Esophagus mucosa (tissue), 1 donor: ENCODE measurements around the gene ALKBH3. TPM values are rescaled to one million over a fixed set of nuclear protein-coding genes. Genes with fewer than 3 reads are reported as not detected.

Experiments used
- ATAC-seq: fragments of 200-7000 bp; cut with Tn5 transposase; one replicate; pipeline ENCODE4 v1.9.1; 2020
- total RNA-seq: library from RNA; stranded (reverse); gene quantifications from one replicate; pipeline ENCODE4 v1.2.4, GENCODE V29; 2023
- donor health status: DM: yes; HTN: yes; CAD: no.

The ALKBH3 gene
- total RNA-seq, 1 donor from 2014 or later = 31.9 TPM

DNA sequence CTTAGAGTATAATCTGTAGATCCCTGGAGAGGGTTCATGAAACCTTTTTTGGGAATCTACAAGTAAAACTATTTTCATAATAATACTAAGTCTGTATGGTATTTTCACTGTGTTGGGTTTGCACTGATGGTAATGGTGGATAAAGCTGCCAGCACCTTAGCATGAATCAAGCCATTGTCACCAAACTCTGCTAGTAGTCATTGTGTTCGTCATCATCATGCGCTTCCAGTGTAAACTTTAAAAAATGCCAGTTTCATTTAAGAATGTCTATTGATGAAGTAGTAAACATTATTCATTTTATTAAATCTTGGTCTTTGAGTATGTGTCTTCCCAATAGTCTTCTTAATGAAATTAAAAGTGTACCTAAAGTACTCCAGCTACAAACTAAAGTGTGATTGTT lies 15.0 kb downstream of the ALKBH3 start:
- ATAC-seq = no peak

DNA sequence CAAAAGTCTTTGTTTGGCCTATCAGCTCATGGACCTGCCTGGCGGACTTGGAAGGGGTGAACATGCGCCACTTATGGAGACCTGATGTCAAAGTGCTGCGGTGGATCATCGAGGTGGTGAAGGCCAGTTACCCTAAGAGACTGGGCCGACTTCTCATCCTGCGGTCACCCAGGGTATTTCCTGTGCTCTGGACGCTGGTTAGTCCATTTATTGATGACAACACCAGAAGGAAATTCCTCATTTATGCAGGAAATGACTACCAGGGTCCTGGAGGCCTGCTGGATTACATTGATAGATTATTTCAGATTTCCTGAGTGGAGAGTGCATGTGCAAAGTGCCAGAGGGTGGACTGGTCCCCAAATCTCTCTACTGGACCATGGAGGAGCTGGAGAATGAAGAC lies 17.9 kb downstream of the ALKBH3 start:
- ATAC-seq = no peak

DNA sequence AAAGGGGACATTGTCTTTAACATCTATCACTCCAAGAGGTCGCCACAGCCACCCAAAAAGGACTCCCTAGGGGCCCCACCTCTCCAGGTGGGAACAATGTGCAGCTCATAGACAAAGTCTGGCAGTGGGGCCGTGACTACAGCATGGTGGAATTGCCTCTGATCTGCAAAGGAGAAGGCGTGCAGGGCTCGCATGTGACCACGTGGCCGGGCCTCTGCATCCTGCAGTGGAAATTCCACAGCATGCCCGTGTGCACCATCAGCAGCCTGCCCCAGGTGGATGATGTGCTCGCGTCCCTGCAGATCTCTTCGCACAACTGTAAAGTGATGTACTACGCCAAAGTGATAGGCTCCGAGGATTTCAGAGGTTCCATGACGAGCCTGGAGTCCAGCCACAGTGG lies 18.5 kb downstream of the ALKBH3 start:
- no peak for ATAC-seq

DNA sequence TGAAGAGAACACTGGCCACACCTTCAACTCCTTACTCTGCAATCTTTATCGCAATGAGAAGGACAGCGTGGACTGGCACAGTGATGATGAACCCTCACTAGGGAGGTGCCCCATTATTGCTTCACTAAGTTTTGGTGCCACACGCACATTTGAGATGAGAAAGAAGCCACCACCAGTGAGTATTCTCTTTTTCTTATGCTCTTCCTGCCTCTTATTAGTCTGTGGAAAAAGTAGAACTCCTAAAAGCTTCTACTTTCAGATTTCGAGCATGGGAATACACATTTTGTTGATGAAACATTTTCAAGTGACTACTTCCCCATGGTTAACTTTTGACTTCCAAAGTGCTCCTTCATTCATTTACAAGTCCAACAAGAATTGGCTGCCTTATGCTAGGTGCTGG lies 20.9 kb downstream of the ALKBH3 start:
- ATAC-seq = no peak

DNA sequence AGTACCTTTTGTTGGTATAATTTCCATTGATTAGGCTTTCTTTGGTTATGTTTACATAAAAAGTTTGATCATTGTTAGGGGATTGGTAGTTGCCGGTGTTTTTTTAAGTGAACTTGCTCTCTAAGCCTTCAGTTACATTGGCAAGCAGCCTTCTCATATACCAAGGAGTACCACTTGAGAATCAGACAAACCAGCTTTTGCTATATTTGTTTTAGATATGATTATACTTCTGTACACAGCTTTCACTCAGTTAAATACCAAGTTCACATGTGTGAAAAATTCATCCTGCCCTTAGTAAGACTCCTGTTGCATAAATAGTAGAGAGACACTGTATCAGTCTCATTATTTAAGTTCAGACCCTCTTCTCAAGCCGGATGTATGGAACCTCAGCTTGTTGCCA lies 22.4 kb downstream of the ALKBH3 start:
- no peak for ATAC-seq

DNA sequence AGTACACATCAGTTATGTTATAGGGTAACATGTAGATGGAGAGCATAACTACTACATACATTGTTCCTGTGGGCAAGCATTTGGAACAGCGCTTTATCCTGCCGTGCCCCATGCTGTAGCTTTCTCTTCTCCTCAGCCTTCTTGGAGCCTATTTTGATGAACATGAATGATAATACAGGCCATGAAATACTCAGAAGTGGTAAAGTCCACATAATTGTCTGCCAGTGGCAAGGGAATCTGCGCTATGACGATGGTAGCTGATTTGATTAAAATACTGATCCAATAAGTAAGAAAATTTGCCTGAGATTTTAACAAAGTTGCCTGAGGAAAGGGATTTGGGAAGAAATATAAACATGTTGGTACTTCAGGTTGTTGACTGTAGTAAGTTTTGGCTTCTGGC lies 23.3 kb downstream of the ALKBH3 start:
- no peak for ATAC-seq

DNA sequence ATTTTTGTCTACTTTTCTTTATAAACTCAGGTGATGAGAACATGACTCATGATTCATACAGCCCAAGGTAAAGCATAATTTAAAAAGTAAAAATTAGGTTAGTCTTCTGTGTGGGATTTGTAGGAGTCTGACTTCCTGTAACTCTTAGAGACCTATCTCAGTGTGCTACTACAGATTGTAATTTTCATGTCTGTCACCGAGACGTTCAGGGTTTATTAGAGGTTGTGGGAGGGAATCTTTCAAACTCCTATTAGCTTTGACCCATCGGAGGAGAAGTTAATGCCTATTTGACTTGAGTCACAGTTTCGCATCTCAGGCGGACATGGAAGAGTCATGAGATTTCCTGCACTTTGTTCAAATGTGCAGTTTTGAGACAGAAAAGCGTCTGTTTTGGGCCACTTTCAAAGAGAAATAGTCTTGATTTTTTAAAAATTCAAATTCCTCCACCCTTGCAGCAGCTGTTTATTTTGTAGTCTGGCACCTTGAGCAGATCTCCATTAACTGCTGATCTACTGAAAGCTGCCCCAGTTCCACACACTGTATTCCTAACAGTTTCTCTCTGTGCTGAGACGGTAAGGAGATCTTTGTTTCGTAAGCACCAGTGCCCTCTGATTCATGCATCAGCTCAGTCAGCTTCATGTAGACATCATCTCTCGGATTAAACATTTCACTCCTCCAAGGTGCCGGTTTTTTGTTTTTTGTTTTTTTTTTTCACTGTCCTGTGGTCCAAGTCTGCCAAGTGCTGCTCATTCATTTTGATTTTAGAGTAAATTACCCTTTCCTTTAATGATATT lies 24.3 kb downstream of the ALKBH3 start:
- peak; percentile 74 for ATAC-seq

DNA sequence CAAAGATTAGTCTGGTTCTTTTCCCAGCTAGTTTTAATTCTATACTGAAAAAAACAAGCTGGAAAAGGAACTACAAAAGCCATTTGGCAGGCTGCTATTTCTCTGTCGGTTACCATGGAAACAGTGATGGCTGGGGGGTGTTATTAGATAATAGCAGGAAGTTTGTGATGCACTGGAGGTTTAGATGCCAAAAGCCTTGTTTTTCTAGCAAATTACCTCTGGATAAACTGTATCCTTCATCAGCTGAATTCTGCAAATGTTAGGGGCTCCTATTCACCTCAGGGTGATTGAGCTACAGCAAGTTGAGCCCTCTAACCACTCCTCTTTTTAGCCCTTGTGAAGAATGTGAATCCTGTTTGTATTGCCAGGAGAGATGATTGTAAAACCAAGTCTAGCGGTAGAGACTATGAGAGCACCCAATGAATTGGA lies 25.2 kb downstream of the ALKBH3 start:
- ATAC-seq = no peak

DNA sequence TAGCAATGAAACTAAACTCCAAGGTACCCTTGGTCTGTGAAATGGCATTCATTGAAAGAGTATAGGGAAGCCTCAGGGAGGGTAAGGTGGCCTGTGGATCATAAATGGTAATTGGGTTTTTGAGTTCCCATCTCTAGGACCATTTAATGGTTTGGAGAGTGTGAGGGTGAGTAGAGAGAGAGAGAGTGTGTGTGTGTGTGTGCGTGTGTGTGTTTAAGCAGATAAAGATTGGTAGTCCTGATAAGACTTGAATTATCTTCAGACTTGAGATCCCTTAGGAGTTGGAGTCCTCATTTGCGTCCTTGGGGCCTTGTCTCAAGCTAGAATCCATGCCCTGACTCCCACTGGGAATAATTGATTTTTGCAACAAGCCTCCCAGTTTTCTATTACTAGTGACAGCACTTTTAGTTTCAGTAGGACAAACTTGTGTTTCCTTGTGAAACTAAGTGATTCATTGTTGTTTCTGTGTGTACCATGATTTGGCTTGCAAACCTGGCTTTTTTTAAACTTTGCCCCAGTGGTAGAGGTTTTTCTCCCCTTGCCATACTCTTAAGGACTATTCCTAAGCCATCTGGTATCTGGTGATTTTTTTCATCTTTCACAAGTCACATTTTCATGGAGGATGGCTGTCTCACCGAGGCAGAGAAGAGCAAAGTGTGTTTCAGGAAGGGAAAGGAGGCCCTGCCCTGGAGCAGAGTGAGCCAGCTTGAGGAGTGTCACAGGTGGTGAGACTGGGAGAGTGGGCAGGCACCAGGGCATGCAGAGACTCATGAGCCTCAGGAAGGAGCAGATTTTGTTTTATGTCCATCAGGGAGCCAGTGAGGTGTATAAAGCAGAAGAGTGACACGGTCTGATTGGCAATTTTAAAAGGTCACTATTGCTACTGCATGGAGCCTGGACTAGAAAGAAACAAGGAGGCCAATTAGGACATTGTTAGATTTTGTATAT lies 26.7 kb downstream of the ALKBH3 start:
- peak; percentile 81 for ATAC-seq

DNA sequence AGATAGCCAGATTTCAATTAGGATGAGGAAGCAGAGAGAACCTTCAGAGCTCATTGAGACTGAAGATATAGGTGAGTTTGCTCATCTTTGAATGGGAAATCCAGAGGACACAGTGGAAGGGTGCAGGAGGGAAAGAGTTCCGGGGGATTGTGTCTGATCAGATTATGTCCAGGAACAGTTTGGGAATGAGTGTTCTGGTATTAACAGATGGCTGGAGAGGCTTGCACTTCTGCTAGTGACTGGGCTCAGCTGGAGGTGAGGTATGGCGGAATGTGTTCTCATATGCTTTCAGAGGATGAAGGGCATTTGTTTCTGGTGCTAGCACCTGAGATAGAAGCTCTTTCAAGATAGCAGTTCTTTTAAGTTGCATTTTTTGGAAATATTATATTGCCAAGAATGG lies 27.6 kb downstream of the ALKBH3 start:
- no peak for ATAC-seq

DNA sequence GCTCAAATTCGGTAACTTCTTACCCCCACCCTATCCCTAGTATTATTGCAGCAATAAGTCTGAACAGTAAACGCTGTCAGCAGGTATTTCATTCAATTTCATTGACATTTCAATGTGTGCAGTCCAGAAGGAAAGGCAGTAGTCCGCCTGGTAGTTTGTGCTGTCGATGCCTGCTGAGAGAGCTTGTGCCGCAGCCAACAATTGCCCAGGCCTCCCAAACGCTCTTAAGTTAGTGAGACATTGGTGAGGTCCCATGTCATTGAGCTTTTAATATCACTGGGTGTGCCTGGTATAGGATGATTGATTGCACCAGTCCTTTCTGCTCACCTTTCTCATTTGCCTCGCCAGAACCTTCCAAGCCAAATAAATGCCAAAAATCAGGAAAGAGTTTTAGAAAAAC lies 28.1 kb downstream of the ALKBH3 start:
- no peak for ATAC-seq

DNA sequence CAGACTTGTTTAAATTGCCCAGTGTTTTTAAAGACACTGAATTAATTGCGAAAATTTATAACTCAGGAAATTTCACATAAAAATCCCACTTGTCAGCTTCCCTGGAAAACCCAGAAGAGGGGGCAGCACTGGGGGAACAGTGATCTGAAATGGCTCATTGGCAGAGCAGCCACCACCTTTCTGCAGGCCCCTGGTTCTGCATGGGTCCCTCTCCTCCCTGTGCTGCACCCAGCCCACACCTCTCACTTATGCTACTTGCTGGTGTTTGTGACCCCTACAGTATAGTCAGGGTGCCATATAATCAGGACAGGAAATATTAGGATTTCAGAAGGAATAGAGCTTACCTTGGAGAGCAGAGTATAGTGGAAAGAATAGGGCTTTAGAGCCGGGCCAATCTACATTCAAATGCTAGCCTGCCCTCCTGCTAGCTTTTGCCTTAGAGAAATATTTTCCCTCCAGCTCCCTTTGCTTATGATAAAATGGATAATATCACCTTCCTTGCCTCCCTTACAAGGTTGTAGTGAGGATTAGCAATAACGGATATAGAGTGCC lies 33.3 kb downstream of the ALKBH3 start:
- no peak for ATAC-seq

DNA sequence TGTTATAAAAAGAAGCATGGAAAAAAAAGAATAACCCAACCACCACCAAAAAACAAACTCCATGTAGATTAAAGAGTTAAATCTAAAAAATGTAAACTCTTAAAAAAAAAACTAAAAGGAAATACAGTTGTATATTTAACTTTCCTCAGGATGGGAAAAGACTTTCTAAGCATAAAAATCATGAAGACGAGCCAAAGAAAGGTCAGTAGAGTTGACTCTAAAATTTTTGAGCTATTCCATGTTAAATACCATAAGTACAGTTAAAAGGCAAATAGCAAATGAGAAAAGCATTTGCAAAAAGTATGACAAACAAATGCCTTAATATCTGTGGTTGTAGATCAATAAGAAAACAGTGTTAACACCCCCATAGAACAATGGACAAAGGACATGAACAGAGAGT lies 33.8 kb downstream of the ALKBH3 start:
- no peak for ATAC-seq

DNA sequence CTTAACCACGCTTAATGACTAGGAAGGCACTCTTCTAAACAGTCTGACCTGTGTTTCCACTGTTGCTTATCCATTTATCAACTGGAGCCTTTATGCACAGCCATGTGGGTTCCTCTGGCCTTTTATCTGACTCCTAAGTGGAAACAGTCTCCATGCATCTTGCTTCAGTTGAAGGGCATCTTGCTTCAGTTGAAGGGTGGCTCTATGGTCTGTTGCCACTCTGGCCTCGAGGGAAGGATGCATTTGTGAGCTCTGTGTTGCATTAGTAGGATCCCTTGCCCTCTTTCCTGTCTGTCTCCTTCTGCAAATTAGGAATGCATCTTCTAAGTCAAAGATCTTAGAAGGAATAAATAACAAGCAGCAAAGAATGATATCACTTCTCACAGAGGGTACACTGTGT lies 36.0 kb downstream of the ALKBH3 start:
- no peak for ATAC-seq

DNA sequence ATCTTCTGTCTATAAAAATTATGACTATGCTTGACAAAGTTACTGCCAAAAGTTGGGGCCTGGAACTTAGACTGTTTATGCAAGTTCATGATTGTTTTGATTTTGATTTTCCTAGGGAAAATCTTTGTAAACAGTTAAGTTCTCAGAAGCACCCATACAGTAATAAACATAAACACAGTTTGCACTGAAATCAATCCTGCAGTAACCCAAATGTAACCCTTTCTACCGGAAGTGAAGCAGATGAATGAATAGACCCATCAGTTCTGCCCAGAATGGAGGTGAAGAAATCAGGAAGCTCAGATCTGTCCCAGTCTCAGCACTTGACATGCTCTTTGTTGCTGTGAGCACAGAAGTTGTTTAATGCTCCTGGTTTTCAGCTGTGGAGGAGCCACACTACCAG lies 37.2 kb downstream of the ALKBH3 start:
- ATAC-seq = no peak

DNA sequence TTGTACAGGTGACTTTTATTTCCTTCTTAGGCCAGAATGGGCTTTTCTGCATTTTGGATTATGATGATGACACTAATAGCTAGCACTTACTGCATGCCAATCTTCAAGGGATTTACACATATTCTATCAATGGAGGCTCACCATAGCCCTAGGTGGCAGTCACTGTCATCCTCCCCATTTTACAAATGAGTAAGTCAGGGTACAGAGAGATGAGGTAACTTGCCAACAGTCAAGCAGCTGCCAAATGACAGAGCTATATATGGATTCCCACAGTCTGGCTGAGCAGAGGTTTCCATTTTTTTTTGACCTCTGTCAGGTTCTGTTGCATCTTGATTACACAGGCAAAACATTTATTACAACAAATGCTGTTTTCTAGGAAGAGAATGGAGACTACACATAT lies 38.0 kb downstream of the ALKBH3 start:
- no peak for ATAC-seq

DNA sequence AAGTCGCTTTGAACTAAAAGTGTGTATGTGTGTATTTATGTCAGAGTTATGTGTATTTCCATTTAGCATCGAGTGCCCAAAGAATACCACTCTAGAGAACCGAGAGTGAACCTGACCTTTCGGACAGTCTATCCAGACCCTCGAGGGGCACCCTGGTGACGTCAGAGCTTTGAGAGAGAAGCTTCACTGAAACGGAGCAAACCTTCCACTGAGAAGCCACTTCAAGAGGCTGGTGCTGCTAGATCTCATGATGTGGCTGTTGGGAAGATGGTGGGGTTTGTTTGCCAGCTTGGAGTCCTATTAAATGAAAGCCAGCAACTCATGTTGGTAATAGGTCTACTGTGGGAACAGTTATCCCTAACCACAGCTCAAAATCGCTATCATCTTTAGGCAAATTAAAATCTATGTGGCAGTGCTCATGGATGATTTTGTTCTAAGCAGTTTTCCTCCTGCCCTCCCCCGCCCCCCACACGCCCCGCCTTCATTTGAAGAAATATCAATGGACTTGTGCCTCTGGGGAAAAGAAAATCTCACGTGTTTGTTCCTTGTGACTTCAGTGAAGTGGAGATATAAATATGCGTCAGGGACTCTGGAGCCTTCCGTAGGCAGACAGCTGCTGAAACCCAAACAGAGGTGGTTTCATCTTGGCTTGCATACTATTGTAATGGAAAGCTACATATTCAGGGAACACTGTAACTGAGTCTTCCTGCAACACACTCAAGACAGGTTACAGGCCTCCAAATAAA lies 39.4 kb downstream of the ALKBH3 start:
- ATAC-seq = no peak

DNA sequence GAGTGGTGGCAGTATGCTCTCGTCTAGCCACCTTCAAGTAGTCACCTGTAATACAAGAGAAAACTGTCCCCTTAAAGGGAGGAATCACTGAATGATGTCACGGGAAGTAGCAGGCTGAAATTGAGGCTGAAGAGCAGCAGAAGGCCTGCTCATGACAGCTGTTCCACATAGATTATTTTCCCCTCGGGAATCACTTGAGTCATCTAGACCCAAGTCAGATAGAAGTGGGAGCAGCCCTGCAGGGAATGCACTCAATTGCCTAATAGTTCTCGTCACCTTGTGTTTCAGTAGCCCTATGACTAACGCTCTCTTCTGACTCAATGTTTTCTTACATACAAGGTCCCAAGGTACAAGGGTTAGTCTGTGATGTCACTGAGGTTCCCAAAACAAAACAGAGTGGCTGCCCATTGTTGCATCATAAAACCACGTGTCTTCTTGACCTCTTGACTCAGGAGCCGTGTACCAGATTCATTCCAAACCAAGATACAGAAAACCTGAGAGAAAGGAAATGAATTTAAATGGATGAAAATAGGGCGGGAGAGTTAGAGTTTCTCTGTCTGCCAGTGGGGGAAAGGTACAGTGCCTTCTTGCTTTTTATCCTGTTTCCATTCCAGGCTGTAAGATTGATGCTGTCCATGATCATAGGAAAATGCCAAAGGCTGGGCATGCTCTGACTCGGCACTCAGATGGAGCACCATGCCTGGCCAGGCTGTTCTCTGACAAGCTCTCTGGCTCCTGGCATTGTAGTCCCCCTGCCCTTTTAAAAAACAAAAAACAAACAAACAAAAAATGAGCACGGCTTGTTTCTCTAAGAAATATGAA lies 40.2 kb downstream of the ALKBH3 start:
- peak; percentile 99 for ATAC-seq

DNA sequence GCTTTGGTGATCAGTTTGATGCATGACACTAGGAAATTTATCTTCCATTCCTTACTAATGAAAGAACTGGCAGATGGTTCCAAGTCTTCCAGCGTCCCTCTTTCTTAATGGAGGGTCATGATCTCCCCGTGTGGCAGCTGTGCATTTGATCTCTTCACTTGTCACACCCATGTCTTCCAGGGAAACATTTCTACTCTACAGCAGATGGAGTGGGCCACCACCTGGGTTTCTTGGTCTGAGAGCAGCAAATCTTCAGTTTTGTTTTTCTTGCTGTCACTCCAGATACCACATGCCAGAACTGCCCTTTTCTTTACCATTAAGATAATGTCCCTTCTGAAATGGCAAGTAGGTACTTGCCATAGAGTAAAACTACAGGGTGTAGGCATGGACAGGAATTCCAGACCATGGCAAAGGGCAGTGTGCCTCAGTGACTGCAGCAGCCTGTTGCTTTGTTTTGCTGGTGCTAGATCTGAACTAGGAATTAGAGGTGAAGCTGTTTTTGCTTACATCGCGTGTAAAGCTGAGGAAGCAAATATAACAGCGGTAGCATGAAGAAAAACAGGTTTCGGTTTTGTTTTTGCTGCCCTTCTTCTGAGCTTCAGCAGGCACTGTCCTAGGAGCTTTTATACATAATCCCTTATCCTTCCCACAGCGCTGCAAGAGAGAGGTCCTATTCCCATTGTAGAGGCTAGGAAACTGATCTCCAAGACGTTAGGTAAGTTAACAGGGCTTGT lies 41.1 kb downstream of the ALKBH3 start:
- no peak for ATAC-seq

DNA sequence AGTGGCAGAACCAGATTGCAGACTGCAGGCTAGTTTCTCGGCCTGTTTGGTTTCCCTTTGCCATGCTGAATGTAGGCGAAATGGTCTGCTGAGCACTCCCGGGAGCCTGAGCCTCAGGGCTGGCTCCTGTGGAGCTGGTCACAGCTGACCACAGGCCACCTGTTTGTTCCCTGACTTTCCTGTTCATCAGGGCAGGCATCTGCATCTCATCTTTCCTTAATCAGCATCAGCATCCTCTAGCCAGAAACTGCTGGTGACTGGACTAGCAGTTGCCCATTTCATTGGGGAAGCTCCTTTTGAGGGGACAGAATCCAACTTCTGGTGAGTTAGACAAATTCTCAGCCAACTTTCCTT lies 41.6 kb downstream of the ALKBH3 start:
- no peak for ATAC-seq

DNA sequence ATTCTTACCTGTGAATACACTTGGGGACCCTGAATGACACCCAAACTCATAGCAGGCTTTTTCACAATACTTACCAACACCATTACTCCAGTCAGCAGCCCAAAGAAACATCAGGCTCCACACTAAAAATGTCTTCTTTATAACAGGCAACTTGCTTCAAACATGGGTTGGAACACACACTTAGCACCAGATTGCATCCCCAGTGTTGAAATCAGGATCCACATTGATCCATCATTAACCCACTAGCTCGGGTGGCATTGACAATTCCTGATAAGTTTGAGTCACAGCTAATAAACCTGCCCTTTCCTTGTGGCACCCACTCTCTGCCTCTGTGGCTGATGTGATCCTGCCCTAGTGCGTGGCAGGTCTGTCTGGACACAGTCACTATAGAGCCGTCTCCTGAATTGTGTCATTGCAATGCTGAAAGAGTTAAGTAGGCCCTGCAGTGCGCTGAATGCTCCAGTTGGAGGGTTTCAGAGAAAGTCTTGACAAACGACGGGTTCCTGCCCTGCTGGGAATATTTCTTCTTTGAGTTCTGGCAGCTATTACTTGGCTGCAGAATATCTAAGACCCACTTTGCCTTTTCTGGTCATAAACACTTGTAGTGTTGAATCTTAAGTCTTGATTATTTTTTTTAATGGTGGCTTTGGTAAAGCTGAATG lies 42.2 kb downstream of the ALKBH3 start:
- ATAC-seq = no peak
